Fibroblast of skin of left biceps (primary cell): ENCODE measurements around the gene WDR48.

ENCODE experiments used
- DNase-seq, 2 experiments: peaks; one replicate each; pipeline ENCODE4 v3.0.0-alpha.2; 2013; ENCODE audit warnings: low read depth in 2 of 2

WDR48 gene

DNA sequence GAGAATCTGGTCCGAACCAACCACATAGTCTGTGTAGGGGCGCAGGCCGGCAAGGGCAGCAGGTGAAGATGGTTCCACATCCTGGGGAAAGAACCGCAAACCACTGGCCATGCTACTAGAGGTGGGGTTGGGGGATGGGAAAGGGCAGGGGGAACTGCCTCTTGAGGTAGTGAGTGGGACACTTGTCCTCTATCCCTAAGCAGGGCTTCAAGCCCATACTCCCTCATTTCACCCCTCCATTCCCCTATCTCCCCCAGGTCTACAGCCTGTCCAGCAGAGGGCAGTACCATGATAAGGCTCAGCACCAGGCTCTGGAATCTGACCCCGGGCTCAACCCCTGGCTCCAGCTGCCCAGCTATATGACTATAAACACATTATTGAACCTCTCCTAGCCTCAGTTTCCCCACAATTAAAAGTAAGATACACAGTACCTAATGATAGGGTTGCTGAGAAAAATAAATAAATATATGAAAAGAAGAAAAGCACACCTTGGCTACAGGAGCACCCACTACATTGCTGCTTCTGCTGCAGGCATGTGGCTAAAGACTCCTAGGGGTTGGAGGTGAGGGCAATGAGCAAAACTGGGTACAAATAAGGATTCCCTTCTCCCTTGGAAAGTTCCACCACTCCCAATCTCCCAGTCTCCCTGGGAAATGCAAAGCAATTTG, 49.3 kb downstream of the WDR48 start:
- DNase-seq = no peak

DNA sequence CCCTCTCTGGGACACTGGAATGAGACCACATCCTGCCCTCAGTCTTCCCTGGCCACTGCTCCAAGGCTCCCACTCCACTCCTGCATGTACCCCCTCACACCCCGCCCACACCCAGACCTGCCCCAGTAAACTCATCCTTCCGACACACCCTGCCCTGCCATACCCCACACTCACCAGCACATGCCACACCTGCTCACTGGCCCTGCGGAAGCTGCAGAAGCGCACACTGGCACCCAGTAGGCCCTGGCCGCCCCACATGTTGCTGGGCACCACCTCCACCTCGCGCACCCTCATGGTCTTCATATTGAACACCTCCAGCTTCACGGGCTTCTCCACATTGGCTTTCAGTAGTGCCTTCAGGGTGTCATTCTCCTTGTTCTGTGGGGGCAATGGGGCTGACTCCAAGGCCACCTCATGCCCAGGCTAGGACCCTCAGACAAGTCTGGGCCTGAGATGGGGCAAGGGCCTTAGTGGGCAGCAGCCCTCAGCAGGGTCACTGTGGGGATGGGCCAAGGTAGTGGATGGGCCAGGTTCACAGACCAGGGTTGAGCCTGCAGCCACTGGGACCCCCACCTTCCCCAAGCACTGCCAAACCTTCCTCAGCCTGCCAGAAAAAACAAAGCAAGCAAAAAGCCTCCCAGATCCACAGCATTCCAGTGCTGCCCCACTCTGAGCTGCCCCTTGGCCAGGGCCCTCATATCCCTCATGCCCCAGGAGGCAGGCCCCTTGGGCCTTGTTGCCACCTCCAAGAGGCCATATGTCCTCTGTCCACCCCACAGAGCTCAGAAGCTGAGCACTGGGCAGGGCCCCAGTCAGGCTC, 50.9 kb downstream of the WDR48 start:
- no peak for DNase-seq

GRCh38 chr3:39103324-39103693, 51.5 kb downstream of the WDR48 start:
- no peak for DNase-seq

- DNase-seq = no peak
These were observed 52.2 kb downstream of the WDR48 start for GRCh38 chr3:39103791-39104552.

DNA sequence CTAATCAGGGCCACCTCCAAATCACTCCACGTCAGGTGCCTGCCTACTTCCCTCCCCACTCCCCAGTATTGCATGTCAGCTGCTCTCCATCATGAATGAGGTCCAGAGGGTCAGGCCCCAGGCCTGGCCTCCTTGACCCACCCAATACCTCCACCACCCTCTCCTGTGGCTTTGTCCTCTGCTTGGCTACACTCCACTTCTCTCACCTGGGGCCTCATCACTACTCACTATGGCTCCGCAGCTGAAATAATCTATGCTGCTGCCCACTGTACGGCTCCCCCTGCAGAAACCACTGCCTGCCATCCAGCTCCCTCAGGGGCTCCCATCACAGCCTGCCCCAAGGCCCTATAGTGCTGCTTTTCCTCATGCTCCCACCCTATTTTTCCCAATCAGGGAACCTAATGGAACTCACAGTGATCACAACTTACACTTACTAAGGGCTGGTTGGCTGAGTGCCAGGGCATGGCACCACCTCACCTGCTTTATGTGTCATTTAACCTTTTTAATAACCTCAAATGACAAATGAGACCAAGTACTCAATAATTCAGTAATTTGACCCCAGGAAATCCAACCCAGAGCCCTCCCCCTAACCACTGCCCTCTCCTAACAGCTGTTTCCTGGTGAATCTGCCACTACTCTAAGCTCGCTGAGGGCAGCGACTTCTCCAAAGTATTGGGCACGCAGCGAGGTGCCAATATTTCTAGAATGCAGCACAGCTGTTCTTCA, 53.3 kb downstream of the WDR48 start:
- no peak for DNase-seq

GRCh38 chr3:39105687-39106063, 53.9 kb downstream of the WDR48 start:
- DNase-seq = no peak

- DNase-seq = no peak
These were observed 54.5 kb downstream of the WDR48 start for GRCh38 chr3:39106281-39106811.

- no peak for DNase-seq
These were observed 55.1 kb downstream of the WDR48 start for GRCh38 chr3:39106851-39107387.

DNA sequence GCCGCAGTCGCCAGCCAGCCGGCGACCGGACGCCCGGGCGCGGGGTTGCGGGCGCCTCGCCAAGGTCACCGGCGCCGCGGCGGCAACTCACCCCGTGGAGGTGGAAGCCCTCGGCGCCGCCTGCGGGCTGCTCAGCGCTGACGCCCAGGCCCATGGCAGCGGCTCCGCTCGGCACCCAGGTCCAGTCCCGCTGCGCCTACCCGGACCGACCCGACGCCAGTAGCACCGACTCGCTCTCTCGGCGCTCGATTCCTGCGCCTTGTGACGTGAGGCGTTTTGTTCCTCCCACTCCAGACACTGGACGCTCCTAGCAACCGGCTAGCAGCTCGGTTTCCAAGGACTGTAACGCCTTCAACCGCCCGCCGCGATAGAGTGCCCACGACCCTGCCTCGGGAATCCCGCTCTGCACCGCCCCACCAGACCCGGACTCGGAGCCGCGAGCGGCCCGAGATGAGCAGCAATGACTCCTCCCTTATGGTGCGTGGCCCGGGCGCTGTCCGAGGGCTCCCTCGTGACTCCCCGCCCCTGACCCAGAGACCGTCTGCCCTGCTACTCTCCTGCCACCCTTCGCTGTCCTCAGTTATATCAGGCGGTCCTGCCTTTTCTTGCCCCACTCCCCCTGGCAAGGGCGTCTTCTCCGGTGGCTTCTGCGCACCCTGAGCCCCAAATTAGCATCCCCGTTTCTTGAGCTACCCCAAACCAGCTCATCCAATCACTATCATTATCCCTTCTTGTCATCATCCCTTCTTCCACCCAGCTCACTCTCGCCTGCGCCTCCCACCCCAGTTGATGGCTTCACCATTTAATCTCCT, 55.8 kb downstream of the WDR48 start, which contains the start of the genes GORASP1 and TTC21A:
GORASP1 (minus strand) TSS at position 240 of the 812 bp plus-strand sequence; CDS start at position 154, 86 bp downstream.
TTC21A (plus strand) TSS at position 293 of the 812 bp plus-strand sequence; CDS start at position 451, 158 bp downstream.
- DNase-seq = peak; percentile 55 to 56

GRCh38 chr3:39108200-39108710, 56.4 kb downstream of the WDR48 start:
- DNase-seq = no peak

DNA sequence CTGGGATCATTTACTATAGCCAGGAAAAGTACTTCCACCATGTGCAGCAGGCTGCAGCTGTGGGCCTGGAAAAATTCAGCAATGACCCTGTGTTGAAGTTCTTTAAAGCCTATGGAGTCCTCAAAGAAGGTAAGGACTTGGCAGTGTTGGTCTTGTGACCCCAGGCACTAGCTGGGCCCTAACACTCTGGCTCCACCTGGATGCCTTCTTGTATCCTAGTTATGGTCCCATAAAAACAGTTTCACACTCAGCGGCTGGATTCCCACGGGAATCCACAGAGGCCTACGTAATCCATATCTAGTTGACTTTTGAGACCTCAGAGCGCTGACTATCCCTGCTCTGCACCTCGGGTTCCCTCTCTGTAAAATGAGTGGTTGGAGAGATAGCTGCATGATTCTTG, 57.3 kb downstream of the WDR48 start:
- no peak for DNase-seq

GRCh38 chr3:39110041-39110639, 58.3 kb downstream of the WDR48 start:
- no peak for DNase-seq

DNA sequence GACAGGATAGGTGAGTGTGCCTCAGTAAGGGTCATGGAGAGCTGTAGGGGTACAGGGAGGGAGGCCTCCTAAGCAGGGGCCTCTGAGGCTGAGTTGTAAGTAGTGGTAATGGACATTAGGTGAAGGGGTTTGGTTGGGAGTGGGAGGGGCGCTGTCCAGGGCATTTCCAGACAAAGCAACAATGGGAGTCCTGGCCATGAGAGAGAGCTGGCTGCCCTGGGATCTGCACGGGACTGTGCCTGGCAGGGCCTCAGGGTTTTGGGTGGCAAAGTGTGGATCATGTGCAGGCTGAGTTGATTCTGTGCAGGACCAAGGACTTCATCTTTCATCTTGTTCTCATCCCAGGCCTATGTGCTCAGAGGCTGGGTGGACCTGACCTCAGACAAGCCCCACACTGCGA, 60.3 kb downstream of the WDR48 start:
- no peak for DNase-seq

- DNase-seq = no peak
These were observed 60.7 kb downstream of the WDR48 start for GRCh38 chr3:39112535-39112934.

GRCh38 chr3:39113291-39113690, 61.5 kb downstream of the WDR48 start:
- no peak for DNase-seq

DNA sequence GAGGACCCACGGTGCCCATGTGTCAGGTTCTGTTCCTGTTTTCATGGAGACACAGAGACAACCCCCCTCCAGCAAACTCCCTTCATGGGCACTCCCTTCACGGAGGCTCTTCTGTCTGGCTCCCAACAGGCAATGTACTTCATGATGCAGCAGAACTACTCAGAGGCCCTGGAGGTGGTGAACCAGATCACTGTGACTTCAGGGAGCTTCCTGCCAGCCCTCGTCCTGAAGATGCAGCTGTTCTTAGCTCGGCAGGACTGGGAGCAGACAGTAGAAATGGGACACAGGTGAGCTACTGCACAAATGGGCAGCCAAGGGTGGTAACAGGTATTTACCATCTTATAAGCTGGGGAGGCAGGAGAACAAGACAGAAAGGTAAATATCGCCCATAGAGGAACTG, 62.6 kb downstream of the WDR48 start:
- no peak for DNase-seq

DNA sequence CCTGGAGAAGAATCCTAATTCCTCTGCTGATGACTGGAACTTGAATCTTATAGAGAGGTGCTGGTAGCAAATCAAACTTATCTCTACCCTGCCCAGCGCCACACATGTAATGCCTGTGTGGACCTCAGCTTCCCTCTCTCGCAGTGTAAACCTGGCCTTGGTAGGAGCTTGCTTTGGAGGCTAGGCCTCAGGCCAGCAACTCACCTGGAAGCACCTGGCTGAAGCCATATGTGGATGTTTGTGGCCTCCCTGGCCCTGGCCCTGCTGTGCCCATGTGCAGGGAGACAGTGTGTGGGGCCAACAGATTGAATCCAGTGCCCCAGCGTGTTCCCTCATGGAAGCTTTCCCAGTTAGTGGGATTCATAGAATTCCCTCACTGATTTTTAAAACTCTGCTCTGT, 64.1 kb downstream of the WDR48 start:
- DNase-seq = no peak

DNA sequence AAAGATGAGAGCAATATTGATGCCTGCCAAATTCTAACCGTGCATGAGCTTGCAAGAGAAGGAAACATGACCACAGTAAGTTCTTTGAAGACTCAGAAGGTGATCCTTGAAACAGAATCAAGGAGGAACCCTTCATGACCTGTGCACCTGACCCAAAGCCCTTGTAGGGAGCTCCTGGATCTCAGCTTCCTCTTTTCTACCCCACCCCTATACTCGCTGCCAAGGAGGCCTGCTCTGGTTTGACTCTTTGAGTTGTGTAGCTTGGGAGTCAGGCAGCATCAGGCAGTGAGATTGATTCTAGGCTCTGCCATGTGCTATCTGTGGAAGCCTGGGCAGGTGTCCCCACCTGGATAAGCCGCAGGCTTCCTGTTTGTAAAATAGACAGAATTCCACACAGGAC, 66.3 kb downstream of the WDR48 start:
- no peak for DNase-seq

- no peak for DNase-seq
These were observed 67.3 kb downstream of the WDR48 start for GRCh38 chr3:39118931-39119660.
